Spleen (tissue), 7 donors: ENCODE results near the gene PLAAT4.

Experiments
- POLR2A ChIP-seq, 3 donors: fragments of 450-650 bp; IDR thresholded peaks; one replicate each; pipeline ENCODE4 v1.5.1; 2017; ENCODE audit warnings: antibody characterized with exemption in 3 of 3, mild to moderate bottlenecking in 1 of 3
- POLR2AphosphoS5 ChIP-seq, 3 donors: sonication (generic); formaldehyde crosslinking; IDR thresholded peaks; one replicate each; pipeline ENCODE4 v1.5.1; 2017; ENCODE audit warnings: antibody characterized with exemption in 3 of 3
- TF ChIP-seq, protein P1 (sequence below), 11 experiments: fragments of 200-600 bp in 7 of 11; fragments of 450-650 bp in 4 of 11; sonication (generic) in 4 of 11; IDR thresholded peaks in 8 of 11; conservative IDR thresholded peaks in 3 of 11; 1 replicate in 7 of 11; 2 replicates in 4 of 11; pipeline versions ENCODE4 v1.4.0 to v1.8.0; 2016 to 2021; ENCODE audit warnings: antibody characterized with exemption in 11 of 11, inconsistent platforms in 4 of 11, mild to moderate bottlenecking in 1 of 11
- donor health status: DM: no; HTN: no; CAD: no; lungs with moderate emphysema.
- donor health status: DM: no; HTN: no; CAD: no.
- donor health status: DM: no; HTN: no; CAD: no.

DNA sequence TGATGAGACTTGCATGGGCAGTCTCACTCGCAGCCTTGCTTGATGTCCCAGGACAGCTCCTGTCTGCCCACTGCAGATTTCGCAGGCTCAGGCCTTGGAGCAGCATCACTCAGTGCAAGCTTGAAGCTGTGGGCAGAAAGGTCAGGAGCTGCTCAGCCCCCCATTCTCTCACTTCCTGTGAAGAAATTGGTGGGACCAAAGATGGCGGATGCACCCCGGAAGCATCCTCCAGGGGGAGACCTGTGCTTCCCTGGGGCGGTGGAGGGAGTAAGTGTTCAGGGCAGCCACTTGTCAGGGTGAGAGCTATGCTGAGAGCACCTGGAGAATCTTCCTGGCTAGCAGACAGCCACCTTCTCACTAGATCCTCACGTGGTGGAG, 15.3 kb downstream of the PLAAT4 start:
- TF ChIP-seq, protein P1, sequence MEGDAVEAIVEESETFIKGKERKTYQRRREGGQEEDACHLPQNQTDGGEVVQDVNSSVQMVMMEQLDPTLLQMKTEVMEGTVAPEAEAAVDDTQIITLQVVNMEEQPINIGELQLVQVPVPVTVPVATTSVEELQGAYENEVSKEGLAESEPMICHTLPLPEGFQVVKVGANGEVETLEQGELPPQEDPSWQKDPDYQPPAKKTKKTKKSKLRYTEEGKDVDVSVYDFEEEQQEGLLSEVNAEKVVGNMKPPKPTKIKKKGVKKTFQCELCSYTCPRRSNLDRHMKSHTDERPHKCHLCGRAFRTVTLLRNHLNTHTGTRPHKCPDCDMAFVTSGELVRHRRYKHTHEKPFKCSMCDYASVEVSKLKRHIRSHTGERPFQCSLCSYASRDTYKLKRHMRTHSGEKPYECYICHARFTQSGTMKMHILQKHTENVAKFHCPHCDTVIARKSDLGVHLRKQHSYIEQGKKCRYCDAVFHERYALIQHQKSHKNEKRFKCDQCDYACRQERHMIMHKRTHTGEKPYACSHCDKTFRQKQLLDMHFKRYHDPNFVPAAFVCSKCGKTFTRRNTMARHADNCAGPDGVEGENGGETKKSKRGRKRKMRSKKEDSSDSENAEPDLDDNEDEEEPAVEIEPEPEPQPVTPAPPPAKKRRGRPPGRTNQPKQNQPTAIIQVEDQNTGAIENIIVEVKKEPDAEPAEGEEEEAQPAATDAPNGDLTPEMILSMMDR (IDR thresholded peaks at IDR 0.05 in 8 of 11, conservative IDR thresholded peaks at IDR 0.05 in 3 of 11): no peak
- TF ChIP-seq POLR2AphosphoS5 (IDR thresholded peaks at IDR 0.05) (no peak), POLR2A (IDR thresholded peaks at IDR 0.05) (no peak)
